Measurements from ENCODE around the gene PFDN5.

DNA sequence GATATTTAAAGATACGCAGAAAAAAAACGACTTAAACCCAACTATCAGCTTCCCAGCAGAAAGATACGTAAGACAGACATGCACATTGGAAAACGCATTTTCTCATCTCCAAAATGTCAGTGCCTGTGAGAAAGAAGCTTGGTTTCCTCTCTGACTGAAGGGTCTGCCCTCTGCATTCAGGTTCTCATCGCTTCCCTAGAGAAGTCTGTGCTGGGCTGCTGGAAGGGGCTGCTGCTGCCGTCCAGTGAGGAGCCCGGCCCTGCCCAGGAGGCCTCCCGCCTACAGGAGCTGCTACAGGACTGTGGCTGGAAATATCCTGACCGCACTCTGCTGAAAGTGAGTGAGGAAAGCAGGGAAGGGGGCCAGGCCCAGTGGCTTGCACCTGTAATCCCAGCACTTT, 4.7 kb upstream of the PFDN5 start:
- no peak for TF ChIP-seq CTCF (IDR thresholded peaks at IDR 0.05; ENCODE audit: borderline replicate concordance, extremely low read depth, low read length, poor library complexity, severe bottlenecking)
- TF ChIP-seq EZH2 (IDR thresholded peaks at IDR 0.05; ENCODE audit: borderline replicate concordance, low read depth, low read length, severe bottlenecking): no peak

Data from DND-41 (cell line).